Effector CD8-positive, alpha-beta T cell (primary cell): Measurements from ENCODE around the gene HOXD9.

Source experiments
- DNase-seq: peaks from one replicate; lab custom pipeline; 2025; lab: John Stamatoyannopoulos, UW

Gene HOXD9

DNA sequence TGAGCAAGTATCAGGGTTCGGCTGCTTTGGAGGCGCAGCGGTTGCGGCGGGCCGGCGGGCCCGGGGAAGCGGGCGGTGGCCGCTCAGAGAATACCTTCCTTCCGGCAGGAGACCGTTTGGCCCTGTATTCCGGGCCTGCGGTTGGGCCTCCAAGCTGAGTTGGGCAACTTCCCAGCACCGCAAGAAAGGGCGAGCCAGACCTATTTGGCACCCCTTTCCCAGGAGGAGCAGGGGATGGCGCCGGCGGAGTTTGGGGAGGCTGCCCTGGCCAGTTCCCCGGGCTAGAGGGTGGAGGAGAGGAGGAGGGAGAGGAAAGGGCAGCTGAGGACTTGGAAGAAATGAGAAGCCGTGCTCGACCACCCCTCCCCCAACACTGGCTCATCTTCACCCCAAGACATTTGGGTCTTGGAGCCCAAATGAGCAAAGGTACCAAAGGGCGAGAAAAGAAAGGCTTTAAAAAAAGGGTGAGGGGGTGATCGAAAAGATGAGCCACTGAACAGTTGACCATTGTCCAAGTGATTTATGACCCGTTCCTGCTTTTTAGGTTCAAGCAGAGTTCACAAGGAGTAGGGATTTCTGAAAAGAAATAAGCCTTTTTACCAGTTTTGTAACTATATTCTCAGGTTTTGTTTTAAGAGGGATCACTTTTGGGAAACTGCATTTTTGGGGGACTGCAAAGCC, 43.0 kb downstream of the HOXD9 start:
- DNase-seq: no peak

DNA sequence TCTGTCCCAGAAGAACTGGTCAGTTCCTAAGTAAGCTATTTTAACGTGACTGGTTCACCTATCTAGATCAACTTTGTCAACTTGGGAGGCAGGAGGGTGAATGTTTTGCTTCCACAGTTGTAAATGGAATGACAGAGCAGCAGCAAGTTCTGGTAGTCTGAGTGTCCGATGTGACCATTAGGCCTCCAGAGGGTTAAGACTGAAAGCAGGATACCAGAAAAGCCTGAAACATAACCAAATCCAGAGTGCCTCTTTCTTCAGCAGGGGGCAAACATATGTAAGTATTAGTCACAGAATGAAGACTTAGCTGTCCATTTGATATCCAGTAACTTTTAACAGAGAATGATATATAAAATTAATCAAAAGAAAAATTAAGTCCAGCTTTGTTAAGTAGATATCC, 43.8 kb downstream of the HOXD9 start:
- no peak for DNase-seq

DNA sequence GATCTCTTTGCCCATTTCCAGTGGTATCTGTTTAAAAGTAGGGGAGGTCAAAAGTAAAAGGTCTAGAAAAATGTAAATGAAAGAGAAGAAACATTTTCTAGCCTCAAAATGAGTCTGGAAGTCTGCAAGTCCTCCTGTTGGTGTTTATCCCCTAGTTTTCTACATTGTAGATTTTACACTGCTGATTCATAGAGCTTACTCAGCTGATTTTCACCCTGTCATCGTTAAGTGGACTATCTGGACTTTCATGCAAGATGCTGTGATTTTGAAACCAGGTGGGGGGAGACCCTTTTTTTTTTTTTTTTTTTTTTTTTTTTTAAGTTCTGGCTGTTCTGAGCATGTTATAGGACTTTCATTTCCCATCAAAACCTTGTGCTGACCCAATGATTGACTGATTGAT, 44.9 kb downstream of the HOXD9 start:
- DNase-seq: no peak

DNA sequence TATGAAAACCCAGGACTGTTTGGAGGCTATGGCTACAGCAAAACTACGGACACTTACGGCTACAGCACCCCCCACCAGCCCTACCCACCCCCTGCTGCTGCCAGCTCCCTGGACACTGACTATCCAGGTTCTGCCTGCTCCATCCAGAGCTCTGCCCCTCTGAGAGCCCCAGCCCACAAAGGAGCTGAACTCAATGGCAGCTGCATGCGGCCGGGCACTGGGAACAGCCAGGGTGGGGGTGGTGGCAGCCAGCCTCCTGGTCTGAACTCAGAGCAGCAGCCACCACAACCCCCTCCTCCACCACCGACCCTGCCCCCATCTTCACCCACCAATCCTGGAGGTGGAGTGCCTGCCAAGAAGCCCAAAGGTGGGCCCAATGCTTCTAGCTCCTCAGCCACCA, 46.7 kb downstream of the HOXD9 start:
- no peak for DNase-seq

DNA sequence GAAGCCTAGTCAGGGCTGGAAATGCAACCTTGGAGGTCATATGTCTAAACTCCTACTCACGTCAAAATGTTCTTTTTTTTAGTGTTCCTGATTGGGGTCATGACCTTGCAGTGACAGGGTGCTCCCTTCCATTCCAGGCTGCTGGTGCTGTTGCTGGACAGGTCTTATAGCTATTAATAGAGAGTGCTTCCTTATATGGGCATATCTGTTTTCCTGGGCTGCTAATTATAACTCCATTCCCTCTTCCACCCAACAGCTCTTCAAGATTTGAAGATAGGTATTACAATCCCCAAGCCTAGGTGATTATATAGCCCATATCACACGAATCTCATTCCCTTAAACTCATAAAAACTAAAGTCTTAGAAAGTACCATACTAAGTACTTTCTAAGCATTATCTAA, 47.2 kb downstream of the HOXD9 start:
- no peak for DNase-seq

DNA sequence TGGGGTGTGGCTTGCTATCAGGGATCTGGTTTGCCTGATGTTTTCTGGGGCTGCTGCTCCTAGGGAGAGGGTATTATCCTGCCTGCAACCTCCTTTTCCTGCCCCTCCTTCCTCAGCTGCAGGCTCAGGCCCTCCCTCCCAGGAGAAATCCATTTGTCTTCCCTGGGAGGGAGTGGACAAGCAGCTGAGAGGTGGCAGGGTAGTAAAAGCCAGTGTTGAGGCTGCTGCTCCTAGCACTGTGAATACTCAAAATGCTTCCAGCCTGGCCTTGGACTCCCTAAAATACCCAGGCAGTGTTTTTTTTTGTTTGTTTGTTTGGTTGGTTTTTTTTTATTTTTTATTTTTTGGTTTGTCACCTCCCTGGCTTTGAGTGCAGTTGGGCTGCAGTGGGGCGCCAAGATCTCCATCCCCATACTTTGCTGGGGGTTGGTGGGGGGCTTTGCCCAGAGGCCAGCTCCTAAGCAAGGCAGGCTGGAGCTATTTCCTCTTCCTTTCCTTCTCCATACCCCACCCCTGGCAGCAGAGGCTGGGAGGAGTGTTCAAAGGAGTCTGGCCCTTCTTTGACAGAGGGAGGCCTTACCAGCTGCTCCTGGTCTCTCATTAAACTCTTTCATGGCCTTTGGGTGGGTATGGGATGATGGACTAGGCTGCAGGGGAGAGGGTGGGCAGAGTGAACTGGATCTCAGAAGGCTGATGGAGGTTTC, 48.2 kb downstream of the HOXD9 start:
- no peak for DNase-seq

DNA sequence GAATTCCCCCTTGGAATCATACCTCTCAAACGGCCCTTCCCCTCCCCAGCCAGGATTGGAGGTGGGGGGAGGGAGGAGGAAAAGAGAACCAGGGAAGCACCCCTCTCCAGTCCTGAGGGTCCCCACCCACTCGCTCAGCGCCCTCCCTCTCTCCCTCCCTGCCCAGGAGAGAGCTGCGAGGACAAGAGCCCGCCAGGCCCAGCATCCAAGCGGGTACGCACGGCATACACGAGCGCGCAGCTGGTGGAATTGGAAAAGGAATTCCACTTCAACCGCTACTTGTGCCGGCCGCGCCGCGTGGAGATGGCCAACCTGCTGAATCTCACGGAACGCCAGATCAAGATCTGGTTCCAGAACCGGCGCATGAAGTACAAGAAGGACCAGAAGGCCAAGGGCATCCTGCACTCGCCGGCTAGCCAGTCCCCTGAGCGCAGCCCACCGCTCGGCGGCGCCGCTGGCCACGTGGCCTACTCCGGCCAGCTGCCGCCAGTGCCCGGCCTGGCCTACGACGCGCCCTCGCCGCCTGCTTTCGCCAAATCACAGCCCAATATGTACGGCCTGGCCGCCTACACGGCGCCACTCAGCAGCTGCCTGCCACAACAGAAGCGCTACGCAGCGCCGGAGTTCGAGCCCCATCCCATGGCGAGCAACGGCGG, 49.0 kb downstream of the HOXD9 start:
- DNase-seq: no peak

DNA sequence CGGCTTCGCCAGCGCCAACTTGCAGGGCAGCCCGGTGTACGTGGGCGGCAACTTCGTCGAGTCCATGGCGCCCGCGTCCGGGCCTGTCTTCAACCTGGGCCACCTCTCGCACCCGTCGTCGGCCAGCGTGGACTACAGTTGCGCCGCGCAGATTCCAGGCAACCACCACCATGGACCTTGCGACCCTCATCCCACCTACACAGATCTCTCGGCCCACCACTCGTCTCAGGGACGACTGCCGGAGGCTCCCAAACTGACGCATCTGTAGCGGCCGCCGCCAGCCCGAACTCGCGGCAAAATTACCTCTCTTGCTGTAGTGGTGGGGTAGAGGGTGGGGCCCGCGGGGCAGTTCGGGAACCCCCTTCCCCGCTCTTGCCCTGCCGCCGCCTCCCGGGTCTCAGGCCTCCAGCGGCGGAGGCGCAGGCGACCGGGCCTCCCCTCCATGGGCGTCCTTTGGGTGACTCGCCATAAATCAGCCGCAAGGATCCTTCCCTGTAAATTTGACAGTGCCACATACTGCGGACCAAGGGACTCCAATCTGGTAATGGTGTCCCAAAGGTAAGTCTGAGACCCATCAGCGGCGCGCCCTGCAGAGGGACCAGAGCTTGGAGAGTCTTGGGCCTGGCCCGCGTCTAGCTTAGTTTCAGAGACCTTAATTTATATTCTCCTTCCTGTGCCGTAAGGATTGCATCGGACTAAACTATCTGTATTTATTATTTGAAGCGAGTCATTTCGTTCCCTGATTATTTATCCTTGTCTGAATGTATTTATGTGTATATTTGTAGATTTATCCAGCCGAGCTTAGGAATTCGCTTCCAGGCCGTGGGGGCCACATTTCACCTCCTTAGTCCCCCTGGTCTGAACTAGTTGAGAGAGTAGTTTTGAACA, 49.7 kb downstream of the HOXD9 start:
- no peak for DNase-seq

DNA sequence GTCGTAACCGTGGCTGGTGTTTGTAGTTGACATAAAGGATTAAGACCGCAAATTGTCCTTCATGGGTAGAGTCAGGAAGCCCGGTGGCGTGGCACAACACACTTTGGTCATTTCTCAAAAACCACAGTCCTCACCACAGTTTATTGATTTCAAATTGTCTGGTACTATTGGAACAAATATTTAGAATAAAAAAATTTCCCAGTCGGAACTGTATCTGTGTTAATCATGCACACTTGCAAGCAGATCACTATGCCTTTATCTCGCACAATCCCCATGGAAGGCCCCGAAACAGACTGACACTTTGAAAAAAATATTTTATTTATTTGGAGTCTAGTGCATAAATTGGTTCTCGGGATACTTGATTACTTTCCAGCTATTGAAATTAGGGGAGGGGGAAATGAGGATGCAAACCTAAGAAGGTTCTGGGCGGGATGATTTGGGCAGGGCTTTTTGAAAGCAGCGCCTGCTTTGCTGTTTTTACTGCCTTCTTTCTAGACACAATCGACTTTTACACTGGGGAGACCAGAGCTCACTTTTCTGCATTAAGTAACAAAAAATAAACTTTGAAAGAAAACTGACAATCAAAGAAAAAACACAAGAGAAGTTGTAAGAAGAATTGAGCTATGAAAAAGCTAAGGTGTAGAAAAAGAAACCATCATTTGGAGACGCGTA, 50.5 kb downstream of the HOXD9 start:
- no peak for DNase-seq

DNA sequence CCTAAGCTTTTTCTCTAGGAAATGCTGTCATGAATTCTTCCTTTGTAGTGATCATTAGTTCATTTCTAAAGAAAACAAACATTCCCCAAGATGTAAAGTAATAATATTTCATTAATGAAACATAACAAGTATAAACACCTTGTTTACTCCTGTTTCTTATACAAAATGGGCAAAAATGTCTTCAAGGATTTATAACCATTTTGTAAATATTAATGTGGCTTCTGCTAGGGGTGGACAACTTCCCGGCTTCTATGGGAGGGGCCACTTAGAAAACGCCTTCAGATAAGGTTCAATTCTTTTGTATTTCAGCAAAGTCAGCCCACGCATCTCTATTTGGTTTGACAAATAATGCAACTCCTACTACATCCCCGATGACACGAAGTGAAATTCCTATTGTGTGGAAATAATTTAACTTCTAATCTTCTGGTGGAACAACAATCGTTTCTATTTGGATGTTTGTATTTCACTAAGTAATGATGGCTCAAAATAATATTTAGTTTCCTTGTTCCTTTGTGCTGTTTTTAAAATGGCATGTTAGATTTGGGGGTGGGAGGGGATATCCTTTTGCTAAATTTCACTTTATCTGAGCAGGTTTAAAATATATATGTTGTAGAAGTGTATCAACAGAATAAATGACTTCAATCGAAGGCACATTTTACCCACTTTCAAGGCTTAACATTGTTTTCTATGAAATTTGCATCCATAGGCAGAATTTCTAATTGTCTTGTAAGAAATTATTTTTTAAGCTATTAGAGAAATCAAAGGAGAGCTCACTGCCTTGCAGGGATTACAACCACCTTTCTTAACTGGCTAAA, 51.3 kb downstream of the HOXD9 start:
- DNase-seq: no peak

DNA sequence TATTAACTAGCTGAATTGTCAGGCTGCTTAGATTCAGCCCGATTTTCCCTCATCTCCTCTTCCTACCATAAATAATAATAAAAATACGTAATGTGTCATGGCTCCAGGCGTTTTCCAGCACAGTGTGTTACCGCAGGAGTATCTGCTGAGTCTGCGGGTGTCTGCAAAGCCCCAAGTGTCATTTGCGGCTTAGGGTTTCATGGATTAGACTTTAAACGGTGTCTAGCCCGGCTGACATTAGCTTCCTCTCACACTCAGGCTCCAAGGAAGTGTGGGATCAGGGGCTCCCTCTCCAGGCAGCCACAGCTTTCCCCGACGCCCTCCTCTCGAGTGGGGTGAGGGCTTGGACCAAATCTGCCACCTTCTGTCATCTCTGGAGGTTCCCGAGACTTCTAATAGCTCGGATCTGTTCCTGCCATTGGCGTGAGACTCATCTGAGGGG, 51.9 kb downstream of the HOXD9 start:
- DNase-seq: no peak
